ENCODE data around the gene MYO3B. TPM values are rescaled to one million over a fixed set of nuclear protein-coding genes. Genes with fewer than 3 reads are reported as not detected.
"Not testable (repeated sequence)": the region's sequence is repeated elsewhere in the genome, so short reads cannot be mapped to it uniquely, and the experiment has no call there.

Gene MYO3B
- polyA plus RNA-seq, 4 donors, result 0.08 to 9.9 (median 8.7) TPM

DNA sequence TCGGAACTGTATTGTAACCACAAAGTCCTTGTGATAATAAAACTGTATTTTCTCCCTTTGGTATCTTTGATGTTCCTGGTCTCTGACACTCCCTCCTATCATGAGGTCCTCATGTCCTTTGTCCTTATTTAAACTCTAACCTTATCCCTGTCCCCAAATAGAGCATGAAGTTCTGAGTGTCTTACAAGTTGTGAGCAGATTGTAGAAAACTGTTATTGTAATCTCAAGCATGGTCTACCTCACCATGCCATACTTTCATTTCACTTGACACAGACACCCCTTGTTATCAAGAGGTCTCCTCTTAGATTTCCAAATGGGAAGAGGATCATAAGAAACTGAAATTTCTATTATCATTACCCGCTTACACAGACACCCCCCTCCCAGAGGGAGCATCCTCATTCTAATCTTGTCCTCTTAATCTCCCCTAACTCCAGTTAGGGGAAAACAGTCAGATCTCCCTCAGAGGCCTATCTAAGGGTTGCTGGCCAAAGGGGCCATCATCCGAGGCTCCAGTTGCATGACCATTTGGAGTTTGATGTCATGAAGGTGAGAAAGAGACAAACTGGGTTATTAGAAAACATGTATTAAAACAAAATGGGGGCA is 29.0 kb downstream of the MYO3B start:
- no peak for DNase-seq (ENCODE audit: low read depth in 4 of 4, low spot score in 3 of 4)

DNA sequence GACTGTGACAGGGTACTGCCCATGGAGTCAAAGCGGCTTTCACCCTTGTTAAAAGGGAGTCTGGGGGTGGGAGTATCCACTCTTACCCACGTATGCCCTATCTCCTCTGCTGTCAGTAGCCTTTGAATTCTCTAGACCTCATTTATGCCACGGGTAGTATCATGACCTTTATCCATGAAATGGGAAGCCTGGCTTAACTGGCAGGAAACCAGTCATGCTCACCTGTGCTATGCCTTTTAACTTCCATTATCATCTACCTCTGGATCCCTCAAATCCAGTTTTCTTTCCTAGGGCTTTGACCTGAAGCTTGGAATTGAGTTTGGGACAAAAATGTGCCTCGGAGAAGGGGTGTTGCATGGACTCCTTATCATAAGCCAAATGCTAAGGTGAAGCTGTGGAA is 30.0 kb downstream of the MYO3B start:
- DNase-seq (ENCODE audit: low read depth in 4 of 4, low spot score in 3 of 4), result no peak

- no peak for DNase-seq (ENCODE audit: low read depth in 4 of 4, low spot score in 3 of 4)
Measured at GRCh38 chr2:170208967-170209366, 31.0 kb downstream of the MYO3B start.

DNA sequence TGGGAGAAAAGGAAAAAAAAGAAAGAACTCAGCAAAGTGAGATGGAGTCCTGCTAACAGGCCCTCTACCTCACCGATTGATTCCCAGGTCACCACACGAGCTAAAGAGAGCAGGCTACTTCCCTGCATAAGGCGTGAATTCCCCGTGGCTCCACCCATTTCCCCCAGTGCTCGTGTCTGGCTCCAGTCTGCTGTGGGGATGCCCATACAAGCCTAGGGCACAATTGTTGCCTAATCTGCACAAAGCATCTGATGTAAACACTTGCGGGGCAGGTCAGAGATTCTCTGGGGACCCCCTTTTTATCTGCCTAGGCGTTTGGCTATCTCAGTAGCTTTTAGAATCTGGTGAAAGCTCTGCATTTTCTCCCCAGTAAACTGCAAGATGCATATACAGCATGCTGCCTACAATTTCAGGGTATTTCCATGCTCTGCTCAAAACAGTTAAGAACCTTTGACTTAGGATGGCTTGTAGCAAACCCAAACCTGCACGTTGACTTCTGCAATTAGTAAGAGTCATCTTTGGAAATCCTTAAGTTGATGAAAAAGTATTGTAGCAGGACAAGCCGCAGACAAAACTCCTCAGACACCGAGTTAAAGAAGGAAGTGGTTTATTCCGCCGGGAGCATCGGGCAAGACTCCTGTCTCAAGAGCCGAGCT is 34.8 kb downstream of the MYO3B start:
- no peak for DNase-seq (ENCODE audit: low read depth in 4 of 4, low spot score in 3 of 4)

DNA sequence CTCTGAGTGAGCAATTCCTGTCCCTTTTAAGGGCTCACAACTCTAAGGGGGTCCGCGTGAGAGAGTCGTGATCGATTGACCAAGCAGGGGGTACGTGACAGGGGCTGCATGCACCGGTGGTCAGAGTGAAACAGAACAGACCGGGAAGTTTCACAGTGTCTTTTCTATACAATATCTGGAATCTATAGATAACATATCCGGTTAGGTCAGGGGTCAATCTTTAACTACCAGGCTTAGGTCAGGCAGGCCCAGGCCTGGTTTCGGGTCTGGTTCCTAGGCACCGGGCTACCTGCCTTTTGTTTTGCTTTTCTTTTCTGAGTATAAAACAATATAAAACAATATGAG is 35.3 kb downstream of the MYO3B start:
- DNase-seq (ENCODE audit: low read depth in 4 of 4, low spot score in 3 of 4), result not testable (repeated sequence)

DNA sequence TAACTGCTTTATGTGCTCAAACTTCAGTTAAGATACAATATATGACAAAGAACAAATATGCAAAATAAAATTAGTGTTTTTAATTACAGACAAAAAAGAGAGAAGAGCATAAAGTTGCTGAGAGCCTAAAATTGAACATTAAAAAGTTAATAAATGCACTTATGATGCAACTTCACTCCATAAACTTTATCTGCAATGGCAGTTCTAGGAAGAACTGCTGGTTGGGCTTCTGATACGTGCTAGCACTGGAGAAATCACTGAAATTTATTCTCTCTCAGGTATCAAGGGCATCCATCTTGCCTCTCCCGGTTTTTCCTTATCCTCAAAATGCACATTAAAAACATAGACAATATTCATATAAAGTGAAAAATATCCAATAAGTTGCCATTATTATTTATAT is 35.7 kb downstream of the MYO3B start:
- DNase-seq (ENCODE audit: low read depth in 4 of 4, low spot score in 3 of 4), result no peak

GRCh38 chr2:170214309-170214948 is 36.5 kb downstream of the MYO3B start:
- DNase-seq (ENCODE audit: low read depth in 4 of 4, low spot score in 3 of 4), result no peak

DNA sequence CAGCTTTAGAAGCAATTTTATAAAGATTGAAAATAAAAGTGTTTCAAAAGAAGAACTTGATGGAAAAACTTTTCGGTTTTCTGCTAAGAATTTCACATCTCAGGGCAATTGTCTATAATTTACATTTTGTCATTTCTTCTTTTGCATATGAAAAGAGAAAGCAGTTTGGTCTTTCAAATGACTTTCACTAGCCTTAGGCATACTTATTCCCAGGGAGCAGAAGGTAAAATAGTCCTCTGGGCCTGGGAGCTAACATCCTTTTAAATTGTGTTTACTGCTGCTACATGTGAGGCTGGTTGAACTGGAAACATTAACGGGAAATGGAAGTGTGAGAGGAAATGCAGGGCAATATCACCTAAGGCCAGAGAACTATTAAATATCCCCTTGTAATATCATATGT is 37.1 kb downstream of the MYO3B start:
- no peak for DNase-seq (ENCODE audit: low read depth in 4 of 4, low spot score in 3 of 4)

DNA sequence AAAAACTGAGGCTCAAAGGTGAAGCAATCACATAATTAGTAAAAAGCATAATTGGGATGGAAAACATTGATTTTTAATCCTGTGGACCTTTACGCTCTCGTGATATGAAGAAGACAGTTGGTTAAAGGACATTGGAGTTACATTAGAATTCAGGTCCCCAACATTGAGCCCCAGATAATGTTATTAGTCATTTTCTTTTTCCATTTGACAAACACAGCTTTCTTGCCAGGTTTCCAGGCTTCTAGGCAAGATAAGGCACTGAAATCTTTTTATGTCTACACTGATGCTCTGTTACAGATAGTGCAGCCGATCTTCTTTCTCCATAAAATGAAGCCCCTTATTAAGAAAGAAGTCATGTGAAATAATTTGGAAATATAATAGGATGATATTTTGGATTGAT is 38.5 kb downstream of the MYO3B start:
- no peak for DNase-seq (ENCODE audit: low read depth in 4 of 4, low spot score in 3 of 4)

DNA sequence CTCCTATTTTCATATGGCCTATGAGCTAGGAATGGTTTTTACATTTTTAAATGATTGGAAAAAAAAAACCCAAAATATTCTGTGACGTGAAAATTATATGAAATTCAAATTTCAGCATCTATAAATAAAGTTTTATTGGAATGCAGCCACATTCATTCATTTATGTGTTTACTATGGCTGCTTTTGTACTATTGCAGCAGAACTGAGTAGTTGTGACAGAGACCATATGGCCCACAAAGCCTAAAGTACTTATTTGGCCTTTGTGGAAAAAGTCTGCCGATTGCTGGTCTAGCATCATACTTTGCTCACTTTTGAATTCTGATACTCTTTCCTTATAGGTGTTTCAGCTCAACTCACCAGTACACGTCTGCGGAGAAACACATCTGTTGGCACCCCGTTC is 39.0 kb downstream of the MYO3B start:
- DNase-seq (ENCODE audit: low read depth in 4 of 4, low spot score in 3 of 4), result no peak

- DNase-seq (ENCODE audit: low read depth in 4 of 4, low spot score in 3 of 4), result no peak
Measured at GRCh38 chr2:170217778-170218251, 39.9 kb downstream of the MYO3B start.

DNA sequence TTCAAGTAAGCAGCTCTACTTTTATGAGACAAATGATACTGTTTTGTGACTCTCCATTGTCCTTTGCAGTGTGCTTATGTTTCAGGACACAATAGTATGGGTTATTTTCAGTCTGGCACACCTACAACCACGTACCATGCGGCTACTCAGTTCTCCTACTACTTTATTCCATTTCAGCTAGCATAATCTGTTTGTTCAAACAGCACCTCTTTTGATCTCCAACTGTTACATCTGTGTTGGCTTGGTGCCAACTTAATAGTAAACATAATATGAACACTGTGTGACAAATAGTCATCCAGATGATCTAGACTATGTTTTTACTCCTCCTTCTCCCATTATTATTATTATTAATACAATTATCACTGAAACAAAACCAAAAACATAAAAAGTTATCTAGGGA is 40.5 kb downstream of the MYO3B start:
- DNase-seq (ENCODE audit: low read depth in 4 of 4, low spot score in 3 of 4), result no peak

DNA sequence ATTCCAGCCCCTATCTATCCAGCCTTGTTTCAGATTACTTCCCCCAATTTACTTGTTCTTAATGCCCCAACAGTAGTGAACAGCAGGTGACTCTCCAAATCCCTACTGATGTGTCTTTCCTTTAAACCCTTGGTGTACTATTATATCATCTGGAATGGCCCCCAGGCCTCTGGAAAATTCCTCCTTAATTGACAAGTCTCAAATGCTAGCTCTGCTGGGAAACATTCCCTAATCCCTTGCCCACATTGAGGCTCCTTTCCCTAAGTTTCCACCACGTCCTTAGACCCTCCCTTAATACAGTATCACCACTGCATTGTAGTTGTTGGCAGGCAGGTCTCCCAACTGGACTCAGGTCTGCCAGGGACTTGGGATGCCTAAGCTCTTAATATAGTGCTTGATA is 41.0 kb downstream of the MYO3B start:
- no peak for DNase-seq (ENCODE audit: low read depth in 4 of 4, low spot score in 3 of 4)

DNA sequence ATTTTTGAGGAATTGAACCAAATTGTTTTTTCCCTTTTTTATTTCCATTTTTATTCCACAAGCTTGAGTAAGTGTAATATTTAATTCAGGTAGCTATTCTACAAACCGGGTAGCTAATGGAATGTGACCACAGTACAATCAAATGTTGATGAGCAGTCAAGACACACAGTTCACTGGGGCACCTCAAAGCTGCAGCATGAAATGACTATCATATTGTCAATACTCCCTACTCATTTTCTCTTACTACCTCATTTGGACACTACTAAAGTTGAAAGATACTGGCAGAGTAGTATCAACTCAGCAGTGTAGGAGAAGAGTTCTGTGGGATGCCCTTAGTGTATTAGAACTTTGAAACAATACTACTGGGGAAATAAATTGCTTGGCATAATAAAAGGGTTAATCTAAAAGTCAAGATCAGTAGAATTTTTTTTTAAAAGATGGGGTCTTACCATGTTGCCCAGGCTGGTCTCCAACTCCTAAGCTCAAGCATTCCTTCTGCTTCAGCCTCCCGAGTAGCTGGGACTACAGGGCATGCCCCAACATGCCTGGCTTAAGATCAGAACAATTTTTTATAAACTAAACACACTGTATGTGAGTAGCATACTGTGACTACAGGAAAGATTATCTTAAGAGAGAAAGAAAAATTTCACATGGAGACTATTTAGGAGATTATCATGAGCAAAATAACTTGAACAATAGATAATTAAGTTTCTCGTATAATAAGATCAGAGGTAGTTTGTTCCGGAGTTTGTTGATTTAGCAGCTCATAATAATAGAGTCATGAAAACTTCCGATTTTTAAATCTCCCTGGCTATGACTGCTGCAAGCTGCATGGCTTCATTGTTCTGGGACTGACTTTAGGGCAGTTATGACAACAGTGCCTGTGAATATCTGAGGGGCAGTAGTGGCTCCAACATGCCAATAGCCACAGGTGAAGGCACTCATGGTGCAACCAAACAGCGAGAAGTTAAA is 43.7 kb downstream of the MYO3B start:
- no peak for DNase-seq (ENCODE audit: low read depth in 4 of 4, low spot score in 3 of 4)

DNA sequence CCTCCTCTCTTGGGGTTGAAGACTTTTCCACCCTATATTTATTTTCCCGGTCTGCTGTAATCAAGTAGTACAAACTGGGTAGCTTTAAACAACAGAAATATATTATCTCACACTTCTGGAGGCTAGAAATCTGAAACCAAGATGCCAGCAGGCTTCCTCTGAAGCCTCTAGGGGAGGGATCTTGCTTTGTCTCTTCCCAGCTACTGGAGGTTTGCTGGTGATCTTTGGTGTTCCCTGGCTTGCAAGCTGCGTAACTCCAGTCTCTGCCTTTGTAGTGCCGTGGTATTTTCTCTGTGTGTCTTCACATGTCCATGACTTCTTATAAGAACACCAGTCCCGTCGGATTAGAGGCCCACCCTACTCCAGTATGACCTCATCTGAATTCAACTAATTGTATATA is 44.4 kb downstream of the MYO3B start:
- no peak for DNase-seq (ENCODE audit: low read depth in 4 of 4, low spot score in 3 of 4)

GRCh38 chr2:170222842-170223241 is 44.9 kb downstream of the MYO3B start:
- no peak for DNase-seq (ENCODE audit: low read depth in 4 of 4, low spot score in 3 of 4)

DNA sequence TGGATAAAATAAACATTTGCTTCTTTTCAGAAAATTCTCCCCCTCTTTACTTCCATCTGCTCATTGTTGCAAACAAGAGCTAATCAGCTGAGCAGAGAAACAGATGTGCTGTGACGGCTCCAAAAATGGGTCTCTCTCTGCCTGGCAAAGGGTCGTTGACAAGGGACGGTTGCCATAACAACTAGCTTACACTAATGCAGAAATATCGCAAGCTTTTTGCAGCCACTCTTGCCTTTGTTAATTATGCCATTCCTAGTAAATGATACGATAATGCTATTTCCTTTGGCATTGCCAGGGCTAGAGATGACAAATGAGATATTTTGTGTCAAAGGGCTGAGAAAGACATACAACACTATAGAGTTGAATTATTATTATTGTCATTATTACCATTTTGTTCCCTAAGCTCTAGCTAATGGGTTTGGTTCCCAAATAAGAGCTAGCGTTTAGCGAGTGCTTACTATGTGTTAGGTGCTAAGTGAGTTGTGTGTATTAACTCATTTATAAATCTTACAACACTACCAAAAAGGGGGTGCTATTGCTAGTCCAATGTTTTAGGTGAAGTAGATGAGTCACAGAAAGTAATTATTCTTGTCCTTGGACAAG is 46.8 kb downstream of the MYO3B start:
- no peak for DNase-seq (ENCODE audit: low read depth in 4 of 4, low spot score in 3 of 4)

- no peak for DNase-seq (ENCODE audit: low read depth in 4 of 4, low spot score in 3 of 4)
Measured at GRCh38 chr2:170226216-170226615, 48.3 kb downstream of the MYO3B start.

- DNase-seq (ENCODE audit: low read depth in 4 of 4, low spot score in 3 of 4), result no peak
Measured at GRCh38 chr2:170227507-170227947, 49.6 kb downstream of the MYO3B start.

GRCh38 chr2:170227951-170228350 is 50.0 kb downstream of the MYO3B start:
- no peak for DNase-seq (ENCODE audit: low read depth in 4 of 4, low spot score in 3 of 4)

DNA sequence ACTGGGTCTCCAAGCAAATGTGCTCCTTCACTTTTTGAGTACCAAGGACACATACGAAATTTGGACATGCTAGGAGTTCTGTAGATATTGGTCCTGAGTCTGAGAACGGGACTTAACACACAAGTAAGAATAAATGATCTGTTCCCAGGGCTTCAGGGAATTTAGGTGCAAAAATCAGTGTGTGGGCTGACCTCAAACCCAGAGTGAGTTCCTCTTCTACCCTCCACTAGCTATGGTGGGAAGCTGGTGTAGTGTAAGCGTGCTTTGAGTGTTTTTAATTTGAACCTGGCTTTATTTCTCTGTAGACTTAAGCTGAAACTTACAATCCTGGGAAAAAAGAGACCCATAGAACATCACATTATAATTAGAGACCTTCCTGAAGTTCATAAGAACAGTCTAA is 50.5 kb downstream of the MYO3B start:
- no peak for DNase-seq (ENCODE audit: low read depth in 4 of 4, low spot score in 3 of 4)

All from left renal pelvis (tissue), 4 donors.